ENCODE data around the gene DIO2.

The DIO2 gene

GRCh38 chr14:80211153-80212022, at the start of gene DIO2:
DIO2 (minus strand) TSS chr14:80211504; CDS start chr14:80211472, 32 bp downstream.
- CTCF ChIA-PET = interaction anchor here (1.1 to 1.5 kb wide), 4 partner anchors 9 to 374 kb away, joined by 3 to 5 read pairs (median 3); no protein-coding TSS in a partner anchor
- DNase-seq (ENCODE audit: extremely low spot score) = no peak
- POLR2A ChIA-PET = no interaction called here
- no peak for TF ChIP-seq CTCF (IDR thresholded peaks at IDR 0.05; ENCODE audit: control extremely low read depth, extremely low read depth, low read depth, missing control alignments)

GRCh38 chr14:80260645-80261044, 49.3 kb upstream of the DIO2 start:
- DNase-seq (ENCODE audit: extremely low spot score) = no peak
- ChIA-PET POLR2A (no interaction called here), CTCF (no interaction called here)
- no peak for TF ChIP-seq CTCF (IDR thresholded peaks at IDR 0.05; ENCODE audit: control extremely low read depth, extremely low read depth, low read depth, missing control alignments)

- TF ChIP-seq CTCF (IDR thresholded peaks at IDR 0.05; ENCODE audit: control extremely low read depth, extremely low read depth, low read depth, missing control alignments) = no peak
- ChIA-PET CTCF (no interaction called here), POLR2A (no interaction called here)
- no peak for DNase-seq (ENCODE audit: extremely low spot score)
Observed at GRCh38 chr14:80239631-80240030, 28.3 kb upstream of the DIO2 start.

GRCh38 chr14:80237143-80237542, 25.8 kb upstream of the DIO2 start:
- POLR2A ChIA-PET = no interaction called here
- CTCF ChIA-PET = no interaction called here
- TF ChIP-seq CTCF (IDR thresholded peaks at IDR 0.05; ENCODE audit: control extremely low read depth, extremely low read depth, low read depth, missing control alignments) = no peak
- no peak for DNase-seq (ENCODE audit: extremely low spot score)

- no peak for TF ChIP-seq CTCF (IDR thresholded peaks at IDR 0.05; ENCODE audit: control extremely low read depth, extremely low read depth, low read depth, missing control alignments)
- ChIA-PET CTCF (no interaction called here), POLR2A (no interaction called here)
- DNase-seq (ENCODE audit: extremely low spot score) = no peak
Observed at GRCh38 chr14:80233470-80234089, 22.3 kb upstream of the DIO2 start.

GRCh38 chr14:80231702-80232101, 20.4 kb upstream of the DIO2 start:
- ChIA-PET CTCF (no interaction called here), POLR2A (no interaction called here)
- no peak for DNase-seq (ENCODE audit: extremely low spot score)
- no peak for TF ChIP-seq CTCF (IDR thresholded peaks at IDR 0.05; ENCODE audit: control extremely low read depth, extremely low read depth, low read depth, missing control alignments)
